ENCODE data around the gene DKKL1.

- TF ChIP-seq POLR2AphosphoS5 (IDR thresholded peaks at IDR 0.05) (no peak), POLR2A (IDR thresholded peaks at IDR 0.05) (no peak)
Observed at GRCh38 chr19:49374665-49375434, 11.2 kb downstream of the DKKL1 start.
